Immature natural killer cell (primary cell): ENCODE measurements around the gene MED20. TPM values are rescaled to one million over a fixed set of nuclear protein-coding genes. Genes with fewer than 3 reads are reported as not detected.
"Not testable (repeated sequence)": the region's sequence is repeated elsewhere in the genome, so short reads cannot be mapped to it uniquely, and the experiment has no call there.

Source experiments
- DNase-seq, 3 donors: peaks; one replicate each; pipeline ENCODE4 v3.0.0; 2022; ENCODE audit warnings: mixed read lengths in 1 of 3
- H3K27ac Mint-ChIP-seq, 6 donors: one replicate each; pipeline ENCODE4 v1.8.0; 2020; ENCODE audit warnings: mixed read lengths in 6 of 6, mild to moderate bottlenecking in 5 of 6, inconsistent platforms in 4 of 6, moderate library complexity in 3 of 6
- H3K27me3 Mint-ChIP-seq, 3 donors: one replicate each; pipeline ENCODE4 v1.8.0; 2020 to 2021; ENCODE audit warnings: low read depth in 3 of 3, mild to moderate bottlenecking in 3 of 3, mixed read lengths in 3 of 3, moderate library complexity in 3 of 3, inconsistent platforms in 1 of 3
- H3K36me3 Mint-ChIP-seq, 3 donors: one replicate each; pipeline ENCODE4 v1.8.0; 2020; ENCODE audit warnings: mixed read lengths in 3 of 3, inconsistent platforms in 2 of 3, mild to moderate bottlenecking in 2 of 3
- H3K4me1 Mint-ChIP-seq, 2 donors: one replicate each; pipeline ENCODE4 v1.8.0; 2020; ENCODE audit warnings: inconsistent platforms in 2 of 2, mild to moderate bottlenecking in 2 of 2, mixed read lengths in 2 of 2, moderate library complexity in 1 of 2
- H3K4me3 Mint-ChIP-seq, 5 donors: one replicate each; pipeline ENCODE4 v1.8.0; 2020; ENCODE audit warnings: mild to moderate bottlenecking in 5 of 5, mixed read lengths in 5 of 5, inconsistent platforms in 3 of 5, moderate library complexity in 3 of 5
- H3K9me3 Mint-ChIP-seq, 6 donors: one replicate each; pipeline ENCODE4 v1.8.0; 2020; ENCODE audit warnings: mild to moderate bottlenecking in 6 of 6, mixed read lengths in 6 of 6, inconsistent platforms in 4 of 6, moderate library complexity in 3 of 6
- polyA plus RNA-seq, 3 donors: library from polyadenylated mRNA; unstranded; fragments of 300-500 nt; fragmentation: Illumina TruSeq; gene quantifications; one replicate each; pipeline ENCODE4 v1.2.3, GENCODE V29; 2021

Gene MED20
- polyA plus RNA-seq, 3 donors from 2014 or later = 5.9 to 11.5 (median 11.2) TPM

GRCh38 chr6:41957117-41957516 is 36.2 kb upstream of the MED20 start:
- H3K4me3 Mint-ChIP-seq = peak overlapping the region in 1 of 5 donors; percentile 38

GRCh38 chr6:41955412-41955811 is 34.5 kb upstream of the MED20 start:
- Mint-ChIP-seq H3K4me3 (no peak overlapping the region), H3K9me3 (no peaks in the 10 kb centered on the region), H3K4me1 (peaks cover 74 to 86% of the 10 kb centered on the region in 2 donors), H3K27ac (peak overlapping the region in 3 of 6 donors; percentile 29 to 79 (median 55)), H3K27me3 (peaks cover 0 to 5% (median 4%) of the 10 kb centered on the region in 3 donors), H3K36me3 (peaks cover 0 to 8% (median 0%) of the 10 kb centered on the region in 3 donors)
- DNase-seq = no peak

More at GRCh38 chr6:41957117-41957516, 36.2 kb upstream of the MED20 start:
- Mint-ChIP-seq H3K27me3 (peaks cover 0 to 6% (median 3%) of the 10 kb centered on the region in 3 donors), H3K36me3 (peaks cover 0 to 8% (median 0%) of the 10 kb centered on the region in 3 donors), H3K9me3 (no peaks in the 10 kb centered on the region), H3K4me1 (peaks cover 79 to 87% of the 10 kb centered on the region in 2 donors), H3K27ac (peak overlapping the region in 2 of 6 donors; percentile 60 to 79)
- no peak for DNase-seq

- H3K4me1 Mint-ChIP-seq = peaks cover 72 to 86% of the 10 kb centered on the region in 2 donors
- peaks cover 0 to 13% (median 0%) of the 10 kb centered on the region in 3 donors for H3K36me3 Mint-ChIP-seq
- peak overlapping the region in 5 of 6 donors; percentile 29 to 84 (median 55) for H3K27ac Mint-ChIP-seq
- H3K9me3 Mint-ChIP-seq = no peaks in the 10 kb centered on the region
- no peak overlapping the region for H3K4me3 Mint-ChIP-seq
- H3K27me3 Mint-ChIP-seq = peaks cover 0 to 9% (median 4%) of the 10 kb centered on the region in 3 donors
- no peak for DNase-seq
These were observed 33.7 kb upstream of the MED20 start for GRCh38 chr6:41954668-41955067.

DNA sequence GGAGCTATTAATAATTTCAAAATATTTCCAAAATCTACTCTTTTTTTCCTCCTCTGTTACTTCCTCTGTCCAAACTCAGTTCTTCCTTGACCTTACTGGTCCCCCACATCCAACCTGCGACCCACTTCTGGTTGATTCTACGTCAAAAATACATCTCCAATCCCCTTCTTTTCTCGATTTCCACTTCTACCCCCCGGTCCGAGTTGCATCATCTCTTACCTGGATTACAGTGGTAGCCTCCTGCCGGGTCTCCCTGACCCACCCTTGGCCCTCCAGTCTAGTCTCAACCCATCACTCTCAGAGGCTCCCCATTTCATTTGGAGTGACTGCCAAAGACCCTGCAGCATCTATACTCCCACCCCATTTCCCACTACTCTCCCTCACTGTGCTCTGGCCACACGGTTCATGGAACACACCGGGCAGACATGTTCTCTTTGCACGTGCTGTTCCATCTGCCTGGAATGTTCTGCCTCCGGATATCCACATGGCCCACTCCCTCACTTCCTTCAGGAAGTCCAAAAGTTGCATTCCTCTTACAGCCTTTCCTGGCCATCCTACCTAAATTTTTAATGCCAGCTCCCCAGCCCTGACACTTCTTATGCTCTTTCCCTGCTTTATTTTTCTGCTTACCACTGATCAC is 26.8 kb upstream of the MED20 start:
- H3K4me1 Mint-ChIP-seq = peaks cover 53 to 62% of the 10 kb centered on the region in 2 donors

GRCh38 chr6:41943456-41943855 is 22.5 kb upstream of the MED20 start:
- Mint-ChIP-seq H3K9me3 (no peaks in the 10 kb centered on the region), H3K27ac (peak overlapping the region in 3 of 6 donors; percentile 12 to 40 (median 26)), H3K27me3 (peaks cover 6 to 34% (median 34%) of the 10 kb centered on the region in 3 donors), H3K36me3 (peaks cover 0 to 13% (median 8%) of the 10 kb centered on the region in 3 donors), H3K4me1 (peaks cover 60 to 65% of the 10 kb centered on the region in 2 donors), H3K4me3 (peak overlapping the region in 1 of 5 donors; percentile 7)
- no peak for DNase-seq

More for the DNA sequence above, 26.8 kb upstream of the MED20 start:
- peaks cover 1 to 16% (median 7%) of the 10 kb centered on the region in 3 donors for H3K27me3 Mint-ChIP-seq
- DNase-seq = no peak
- peak overlapping the region in 5 of 6 donors; percentile 12 to 80 (median 51) for H3K27ac Mint-ChIP-seq
- H3K4me3 Mint-ChIP-seq = no peak overlapping the region
- H3K36me3 Mint-ChIP-seq = peaks cover 0 to 6% (median 4%) of the 10 kb centered on the region in 3 donors
- H3K9me3 Mint-ChIP-seq = no peaks in the 10 kb centered on the region

- not testable (repeated sequence) for DNase-seq, H3K4me3 Mint-ChIP-seq, H3K9me3 Mint-ChIP-seq
- H3K4me1 Mint-ChIP-seq = peaks cover 61 to 66% of the 10 kb centered on the region in 2 donors
- peak overlapping the region in 1 of 6 donors; percentile 93 for H3K27ac Mint-ChIP-seq
- peaks cover 0 to 13% (median 8%) of the 10 kb centered on the region in 3 donors for H3K36me3 Mint-ChIP-seq
- H3K27me3 Mint-ChIP-seq = peaks cover 6 to 34% (median 34%) of the 10 kb centered on the region in 3 donors
These were observed 21.9 kb upstream of the MED20 start for GRCh38 chr6:41942882-41943281.

DNA sequence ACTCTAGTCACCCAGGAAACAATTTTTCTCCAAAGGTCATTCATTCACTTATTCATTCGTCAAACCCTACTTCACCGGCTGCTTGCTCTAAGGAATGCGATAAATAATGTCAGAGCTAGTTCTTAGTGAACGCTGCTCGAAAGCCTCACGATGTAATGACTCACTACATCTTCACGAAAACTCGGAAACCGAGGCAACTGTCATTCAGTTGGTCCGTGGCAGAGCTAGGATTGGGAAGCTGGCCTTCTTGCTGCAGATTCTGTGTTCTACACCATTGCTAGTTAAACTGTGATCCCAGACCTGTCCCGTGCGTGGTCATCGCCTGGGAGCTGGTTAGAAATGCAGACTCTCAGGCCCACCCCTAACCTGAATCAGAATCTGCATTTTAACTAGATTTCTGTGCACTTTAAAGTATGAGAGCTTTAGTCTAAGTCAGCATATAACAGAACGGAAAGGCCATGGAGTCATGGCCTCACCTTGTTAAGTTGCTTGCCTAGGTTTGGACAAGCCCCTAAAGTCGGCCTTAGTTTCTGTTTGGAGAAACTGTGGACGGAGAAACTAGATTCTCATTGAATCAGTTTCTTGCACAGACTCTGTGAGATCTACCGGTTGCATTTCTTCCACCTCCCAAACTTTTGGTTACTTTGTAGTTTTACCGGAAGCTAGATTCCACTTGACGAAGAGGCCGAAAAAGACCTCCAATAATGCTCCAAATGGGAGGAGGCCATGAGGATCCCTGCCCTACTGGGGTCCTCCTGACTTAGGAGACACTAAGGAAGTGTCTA is 21.3 kb upstream of the MED20 start:
- no peak for DNase-seq
- Mint-ChIP-seq H3K27ac (peak overlapping the region; percentile 92 to 97 (median 94)), H3K27me3 (peaks cover 9 to 34% (median 29%) of the 10 kb centered on the region in 3 donors), H3K36me3 (peaks cover 0 to 9% (median 8%) of the 10 kb centered on the region in 3 donors), H3K4me3 (peak overlapping the region; percentile 82 to 98 (median 97)), H3K9me3 (no peaks in the 10 kb centered on the region), H3K4me1 (peaks cover 61 to 66% of the 10 kb centered on the region in 2 donors)

GRCh38 chr6:41941280-41942066 is 20.5 kb upstream of the MED20 start, which contains the start of gene CCND3:
TSS of gene CCND3 (minus strand) at chr6:41941808. CDS start at chr6:41941649, 159 bp downstream.
- peaks cover 64 to 68% of the 10 kb centered on the region in 2 donors for H3K4me1 Mint-ChIP-seq
- peak within 1 kb of the TSS; percentile 93 to 97 (median 95) for H3K27ac Mint-ChIP-seq
- peak; percentile 85 to 89 (median 87) for DNase-seq
- peak within 1 kb of the TSS; percentile 96 to 98 (median 98) for H3K4me3 Mint-ChIP-seq
- H3K36me3 Mint-ChIP-seq = peaks cover 2 to 11% (median 11%) of the 10 kb centered on the region in 3 donors
- H3K27me3 Mint-ChIP-seq = peaks cover 8 to 40% (median 35%) of the 10 kb centered on the region in 3 donors
- H3K9me3 Mint-ChIP-seq = no peaks in the 10 kb centered on the region

- peaks cover 4 to 18% (median 16%) of the 10 kb centered on the region in 3 donors for H3K36me3 Mint-ChIP-seq
- no peaks in the 10 kb centered on the region for H3K9me3 Mint-ChIP-seq
- H3K27me3 Mint-ChIP-seq = peaks cover 12 to 46% (median 42%) of the 10 kb centered on the region in 3 donors
- H3K27ac Mint-ChIP-seq = peak overlapping the region; percentile 89 to 97 (median 95)
- peaks cover 67 to 68% of the 10 kb centered on the region in 2 donors for H3K4me1 Mint-ChIP-seq
- H3K4me3 Mint-ChIP-seq = peak overlapping the region; percentile 96 to 98 (median 98)
- peak; percentile 57 to 62 (median 60) for DNase-seq
These were observed 19.9 kb upstream of the MED20 start for GRCh38 chr6:41940759-41941279.

DNA sequence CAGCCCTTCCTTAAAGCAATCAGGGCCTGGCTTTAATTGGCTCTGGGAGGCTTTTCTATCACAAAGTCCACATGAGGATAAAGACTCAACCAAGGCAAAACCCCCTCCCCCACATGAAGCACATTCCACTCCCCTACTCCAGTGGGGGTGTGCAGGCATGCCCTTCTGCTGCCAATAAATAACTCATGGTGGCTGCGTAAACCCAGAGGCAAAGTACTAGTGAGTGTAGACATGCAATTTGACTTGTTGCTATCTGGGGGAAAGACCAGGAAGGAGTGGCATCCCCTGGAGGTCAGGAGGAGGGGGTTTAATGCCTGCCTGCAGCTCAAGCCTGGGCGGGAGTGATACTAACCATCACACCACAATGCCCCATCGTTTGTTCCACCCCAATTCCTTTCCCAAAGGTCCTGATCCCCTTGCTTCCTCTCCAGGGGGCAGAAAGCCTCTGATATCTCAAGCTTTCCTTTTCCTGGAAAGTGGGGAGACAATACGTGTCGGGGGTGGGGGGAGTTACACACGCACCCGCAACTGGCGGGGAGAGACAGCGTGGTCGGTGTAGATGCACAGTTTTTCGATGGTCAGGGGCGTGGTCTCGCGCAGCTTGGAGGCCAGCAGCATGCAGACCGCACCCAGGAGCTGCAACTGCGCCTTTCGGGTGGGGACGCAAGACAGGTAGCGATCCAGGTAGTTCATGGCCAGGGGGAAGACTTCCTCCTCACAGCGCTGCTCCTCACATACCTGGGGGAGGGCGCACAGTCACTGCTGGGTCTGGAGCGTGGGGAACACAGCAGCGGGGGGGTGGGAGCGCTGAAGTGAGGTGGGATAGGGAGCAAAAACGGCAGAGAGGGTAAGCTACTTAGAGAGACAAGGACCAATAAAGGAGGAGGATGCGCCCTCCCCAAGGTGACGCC is 19.2 kb upstream of the MED20 start:
- Mint-ChIP-seq H3K36me3 (peaks cover 4 to 18% (median 17%) of the 10 kb centered on the region in 3 donors), H3K4me1 (peaks cover 69 to 71% of the 10 kb centered on the region in 2 donors)

GRCh38 chr6:41939176-41939847 is 18.4 kb upstream of the MED20 start:
- Mint-ChIP-seq H3K27me3 (peaks cover 13 to 46% (median 41%) of the 10 kb centered on the region in 3 donors), H3K4me1 (peaks cover 72 to 79% of the 10 kb centered on the region in 2 donors), H3K4me3 (peak overlapping the region; percentile 96 to 98 (median 98)), H3K36me3 (peaks cover 12 to 25% (median 23%) of the 10 kb centered on the region in 3 donors), H3K9me3 (no peaks in the 10 kb centered on the region), H3K27ac (peak overlapping the region; percentile 89 to 97 (median 95))
- DNase-seq = peak in 2 of 3 donors; percentile 21 to 41

More for the DNA sequence above, 19.2 kb upstream of the MED20 start:
- Mint-ChIP-seq H3K27ac (peak overlapping the region; percentile 89 to 97 (median 95)), H3K9me3 (no peaks in the 10 kb centered on the region), H3K4me3 (peak overlapping the region; percentile 96 to 98 (median 98)), H3K27me3 (peaks cover 13 to 47% (median 43%) of the 10 kb centered on the region in 3 donors)
- peak in 2 of 3 donors; percentile 23 to 29 for DNase-seq
